Chondrocyte (in vitro differentiated cells): ENCODE measurements around the gene DAPK3. TPM values are rescaled to one million over a fixed set of nuclear protein-coding genes. Genes with fewer than 3 reads are reported as not detected.

Experiments
- DNase-seq: peaks from one replicate; pipeline ENCODE4 v3.0.0; 2021; ENCODE audit warnings: mixed read lengths, low spot score
- H3K27ac Mint-ChIP-seq: one replicate; pipeline ENCODE4 v1.8.0; 2021; ENCODE audit warnings: mild to moderate bottlenecking, moderate library complexity, mixed read lengths; ENCODE audit not compliant: unreplicated experiment
- H3K27me3 Mint-ChIP-seq: 2 replicates; pipeline ENCODE4 v1.8.0; 2021; ENCODE audit warnings: low read depth, mixed read lengths
- H3K36me3 Mint-ChIP-seq: 2 replicates; pipeline ENCODE4 v1.8.0; 2021; ENCODE audit warnings: low read depth, mixed read lengths
- H3K4me1 Mint-ChIP-seq: 2 replicates; pipeline ENCODE4 v1.8.0; 2021; ENCODE audit warnings: low read depth, mild to moderate bottlenecking, mixed read lengths
- H3K4me3 Mint-ChIP-seq: one replicate; pipeline ENCODE4 v1.8.0; 2021; ENCODE audit warnings: mild to moderate bottlenecking, moderate library complexity, mixed read lengths; ENCODE audit not compliant: unreplicated experiment
- H3K9me3 Mint-ChIP-seq: 2 replicates; pipeline ENCODE4 v1.8.0; 2021; ENCODE audit warnings: low read depth, mixed read lengths
- CTCF ChIP-seq: fragments of 200-600 bp; sonication (generic); IDR thresholded peaks from 2 replicates; pipeline ENCODE4 v1.5.0; 2021; ENCODE audit warnings: antibody characterized with exemption, mild to moderate bottlenecking, moderate library complexity
- total RNA-seq: library from RNA; stranded (reverse); gene quantifications from 3 replicates; pipeline ENCODE4 v1.2.1, GENCODE V29; 2021

DAPK3 gene
- total RNA-seq, 1 donor from 2014 or later: 185 TPM

GRCh38 chr19:3981373-3981735 is 10.5 kb upstream of the DAPK3 start:
- Mint-ChIP-seq H3K27ac (peak overlapping the region; percentile 75), H3K27me3 (no peaks in the 10 kb centered on the region), H3K4me1 (peaks cover 41% of the 10 kb centered on the region), H3K9me3 (no peaks in the 10 kb centered on the region), H3K36me3 (peaks cover 55% of the 10 kb centered on the region), H3K4me3 (no peak overlapping the region)
- DNase-seq: no peak
- no peak for TF ChIP-seq CTCF

- H3K4me3 Mint-ChIP-seq: no peak overlapping the region
- no peaks in the 10 kb centered on the region for H3K9me3 Mint-ChIP-seq
- peak overlapping the region; percentile 75 for H3K27ac Mint-ChIP-seq
- peaks cover 59% of the 10 kb centered on the region for H3K36me3 Mint-ChIP-seq
- peaks cover 33% of the 10 kb centered on the region for H3K4me1 Mint-ChIP-seq
- DNase-seq: no peak
- TF ChIP-seq CTCF: no peak
- H3K27me3 Mint-ChIP-seq: no peaks in the 10 kb centered on the region
Observed at GRCh38 chr19:3980353-3981251, 9.7 kb upstream of the DAPK3 start.

GRCh38 chr19:3979674-3980352 is 8.9 kb upstream of the DAPK3 start:
- H3K27me3 Mint-ChIP-seq: no peaks in the 10 kb centered on the region
- H3K9me3 Mint-ChIP-seq: no peaks in the 10 kb centered on the region
- DNase-seq: no peak
- peak overlapping the region; percentile 54 for H3K27ac Mint-ChIP-seq
- peaks cover 59% of the 10 kb centered on the region for H3K36me3 Mint-ChIP-seq
- H3K4me1 Mint-ChIP-seq: peaks cover 30% of the 10 kb centered on the region
- no peak overlapping the region for H3K4me3 Mint-ChIP-seq
- TF ChIP-seq CTCF: no peak

GRCh38 chr19:3979289-3979673 is 8.4 kb upstream of the DAPK3 start:
- no peaks in the 10 kb centered on the region for H3K9me3 Mint-ChIP-seq
- peaks cover 30% of the 10 kb centered on the region for H3K4me1 Mint-ChIP-seq
- no peak overlapping the region for H3K4me3 Mint-ChIP-seq
- TF ChIP-seq CTCF: no peak
- DNase-seq: no peak
- H3K36me3 Mint-ChIP-seq: peaks cover 54% of the 10 kb centered on the region
- H3K27ac Mint-ChIP-seq: peak overlapping the region; percentile 27
- no peaks in the 10 kb centered on the region for H3K27me3 Mint-ChIP-seq

GRCh38 chr19:3978145-3978544 is 7.2 kb upstream of the DAPK3 start:
- Mint-ChIP-seq H3K36me3 (peaks cover 43% of the 10 kb centered on the region), H3K9me3 (no peaks in the 10 kb centered on the region), H3K4me1 (peaks cover 18% of the 10 kb centered on the region), H3K4me3 (no peak overlapping the region), H3K27me3 (no peaks in the 10 kb centered on the region), H3K27ac (no peak overlapping the region)
- no peak for DNase-seq
- TF ChIP-seq CTCF: no peak
